Loucy (cell line): ENCODE data around the gene TPSD1.

Experiments
- H2AFZ ChIP-seq: fragments of 200-600 bp; sonication (generic); 2 replicates; pipeline ENCODE4 v1.6.0; 2016; ENCODE audit warnings: antibody characterized with exemption, mild to moderate bottlenecking, low read length, moderate library complexity
- H3F3A ChIP-seq: fragments of 200-600 bp; 2 replicates; pipeline ENCODE4 v1.6.0; 2016; ENCODE audit warnings: antibody characterized with exemption, low read depth, mild to moderate bottlenecking
- H3K27me3 ChIP-seq: fragments of 200-600 bp; sonication (generic); 2 replicates; pipeline ENCODE4 v1.6.1; 2014; ENCODE audit warnings: low read length, mild to moderate bottlenecking; ENCODE audit not compliant: insufficient read depth, poor library complexity, severe bottlenecking
- H3K36me3 ChIP-seq: fragments of 200-600 bp; sonication (generic); 2 replicates; pipeline ENCODE4 v1.6.1; 2016; ENCODE audit warnings: low read length; ENCODE audit not compliant: insufficient read depth
- H3K4me1 ChIP-seq: fragments of 200-600 bp; sonication (generic); 2 replicates; pipeline ENCODE4 v1.5.1; 2014; ENCODE audit warnings: low read length, mild to moderate bottlenecking; ENCODE audit not compliant: insufficient read depth, poor library complexity, severe bottlenecking
- H3K4me2 ChIP-seq: fragments of 200-600 bp; sonication (generic); 2 replicates; pipeline ENCODE4 v1.6.0; 2014; ENCODE audit warnings: antibody characterized with exemption, low read length, low read depth, mild to moderate bottlenecking; ENCODE audit not compliant: poor library complexity, severe bottlenecking
- H3K4me3 ChIP-seq: fragments of 200-600 bp; sonication (generic); 2 replicates; pipeline ENCODE4 v1.5.1; 2014; ENCODE audit warnings: low read length, mild to moderate bottlenecking, mixed read lengths; ENCODE audit not compliant: poor library complexity, severe bottlenecking
- H3K79me2 ChIP-seq: fragments of 200-600 bp; sonication (generic); 2 replicates; pipeline ENCODE4 v1.6.1; 2014; ENCODE audit warnings: low read length; ENCODE audit not compliant: insufficient read depth
- H3K9ac ChIP-seq: fragments of 200-600 bp; sonication (generic); 2 replicates; pipeline ENCODE4 v1.6.0; 2014; ENCODE audit warnings: mild to moderate bottlenecking, low read depth, low read length, moderate library complexity; ENCODE audit not compliant: poor library complexity, severe bottlenecking
- H3K9me2 ChIP-seq: fragments of 200-600 bp; sonication (generic); replicated peaks from 2 replicates; pipeline ENCODE4 v1.6.1; 2016; ENCODE audit warnings: low read depth, low read length, mixed read lengths
- H3K9me3 ChIP-seq: fragments of 200-600 bp; sonication (generic); 2 replicates; pipeline ENCODE4 v1.6.1; 2014; ENCODE audit warnings: mild to moderate bottlenecking, antibody characterized with exemption, low read length, low read depth; ENCODE audit not compliant: insufficient read depth
- H4K20me1 ChIP-seq: fragments of 200-600 bp; sonication (generic); 2 replicates; pipeline ENCODE4 v1.6.0; 2014; ENCODE audit warnings: antibody characterized with exemption, low read length, mild to moderate bottlenecking; ENCODE audit not compliant: insufficient read depth, poor library complexity, severe bottlenecking
- CTCF ChIP-seq: fragments of 200-600 bp; sonication (generic); conservative IDR thresholded peaks from 2 replicates; pipeline ENCODE4 v1.5.1; 2014; ENCODE audit warnings: mild to moderate bottlenecking, antibody characterized with exemption, low read length
- EZH2phosphoT487 ChIP-seq: fragments of 200-600 bp; IDR thresholded peaks from 2 replicates; pipeline ENCODE4 v1.6.1; 2018; ENCODE audit warnings: antibody characterized with exemption, mild to moderate bottlenecking, moderate library complexity, borderline replicate concordance

Gene TPSD1

GRCh38 chr16:1220841-1221627 is 34.8 kb upstream of the TPSD1 start:
- no peaks in the 10 kb centered on the region for H3K9me3 ChIP-seq
- H3F3A ChIP-seq = no peaks in the 10 kb centered on the region
- H3K27me3 ChIP-seq = no peaks in the 10 kb centered on the region
- no peaks in the 10 kb centered on the region for H4K20me1 ChIP-seq
- H3K9ac ChIP-seq = no peak overlapping the region
- H3K36me3 ChIP-seq = no peaks in the 10 kb centered on the region
- no peaks in the 10 kb centered on the region for H3K79me2 ChIP-seq
- TF ChIP-seq EZH2phosphoT487 (no peak), CTCF (no peak)
- H3K4me3 ChIP-seq = no peak overlapping the region
- H2AFZ ChIP-seq = no peak overlapping the region
- no peaks in the 10 kb centered on the region for H3K9me2 ChIP-seq
- no peaks in the 10 kb centered on the region for H3K4me1 ChIP-seq
- H3K4me2 ChIP-seq = no peak overlapping the region

- Histone ChIP-seq H3K4me2 (no peak overlapping the region), H3K4me3 (no peak overlapping the region), H3K9me3 (no peaks in the 10 kb centered on the region), H3K79me2 (no peaks in the 10 kb centered on the region), H3K4me1 (no peaks in the 10 kb centered on the region), H3K9ac (no peak overlapping the region), H2AFZ (no peak overlapping the region), H3F3A (no peaks in the 10 kb centered on the region), H3K36me3 (no peaks in the 10 kb centered on the region), H3K9me2 (no peaks in the 10 kb centered on the region), H3K27me3 (no peaks in the 10 kb centered on the region), H4K20me1 (no peaks in the 10 kb centered on the region)
- TF ChIP-seq EZH2phosphoT487 (no peak), CTCF (no peak)
Measured at GRCh38 chr16:1221628-1222552, 34.0 kb upstream of the TPSD1 start.

- Histone ChIP-seq H3K9ac (no peak overlapping the region), H3K27me3 (no peaks in the 10 kb centered on the region), H3K4me2 (no peak overlapping the region), H2AFZ (no peak overlapping the region), H3K9me3 (no peaks in the 10 kb centered on the region), H3K79me2 (no peaks in the 10 kb centered on the region), H3K36me3 (no peaks in the 10 kb centered on the region), H3K4me3 (no peak overlapping the region), H4K20me1 (no peaks in the 10 kb centered on the region), H3F3A (no peaks in the 10 kb centered on the region), H3K9me2 (no peaks in the 10 kb centered on the region), H3K4me1 (no peaks in the 10 kb centered on the region)
- TF ChIP-seq CTCF = no peak
- no peak for TF ChIP-seq EZH2phosphoT487
Measured at GRCh38 chr16:1222553-1223354, 33.1 kb upstream of the TPSD1 start.
